Measurements from ENCODE around the gene PRTFDC1.
"Not testable (repeated sequence)": the region's sequence is repeated elsewhere in the genome, so short reads cannot be mapped to it uniquely, and the experiment has no call there.

Gene PRTFDC1

DNA sequence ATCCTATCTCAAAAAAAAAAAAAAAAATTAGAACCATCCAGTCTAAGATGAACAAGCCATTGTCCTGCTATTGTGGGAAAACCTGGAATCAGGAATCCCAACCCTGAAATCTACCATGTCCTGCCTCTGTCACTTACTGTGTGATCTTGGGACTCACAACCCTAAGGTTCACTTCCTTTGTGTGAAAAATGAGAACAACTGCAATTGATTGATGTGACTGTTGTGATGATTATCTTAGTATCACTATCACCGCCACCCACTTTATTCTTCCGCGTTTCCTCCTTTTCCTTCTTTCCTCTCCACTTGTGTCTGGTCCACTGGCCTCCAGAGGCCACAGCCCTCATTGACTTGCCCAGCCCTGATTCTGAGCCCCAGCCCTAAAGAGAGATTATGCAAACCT lies 12.6 kb upstream of the PRTFDC1 start:
- no peak for DNase-seq (ENCODE audit: low read depth, low spot score)

DNA sequence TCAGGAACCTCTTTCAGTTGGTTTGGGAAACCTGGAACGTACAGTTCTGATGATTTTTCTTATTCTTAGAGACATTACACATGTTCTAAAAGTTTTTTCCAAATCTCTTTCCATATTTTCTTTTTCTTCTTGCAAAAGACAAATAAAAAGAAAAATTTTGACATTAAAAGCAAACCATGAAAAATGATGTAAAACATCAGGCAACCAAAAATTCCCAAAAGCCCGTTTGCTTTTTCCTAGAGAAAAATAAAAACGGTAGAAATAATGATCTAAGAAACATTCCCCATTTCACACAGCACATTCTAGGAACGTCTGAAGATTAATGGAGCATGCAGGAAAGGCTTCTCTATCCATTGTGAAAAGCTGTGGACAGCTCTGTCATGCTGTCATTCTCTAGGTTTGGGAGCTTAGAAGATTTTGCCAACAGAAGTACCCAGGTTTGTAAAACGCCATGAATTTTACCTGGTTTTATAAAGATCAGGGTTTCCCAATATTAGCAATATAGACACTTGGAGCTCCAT lies 11.2 kb upstream of the PRTFDC1 start:
- no peak for DNase-seq (ENCODE audit: low read depth, low spot score)

DNA sequence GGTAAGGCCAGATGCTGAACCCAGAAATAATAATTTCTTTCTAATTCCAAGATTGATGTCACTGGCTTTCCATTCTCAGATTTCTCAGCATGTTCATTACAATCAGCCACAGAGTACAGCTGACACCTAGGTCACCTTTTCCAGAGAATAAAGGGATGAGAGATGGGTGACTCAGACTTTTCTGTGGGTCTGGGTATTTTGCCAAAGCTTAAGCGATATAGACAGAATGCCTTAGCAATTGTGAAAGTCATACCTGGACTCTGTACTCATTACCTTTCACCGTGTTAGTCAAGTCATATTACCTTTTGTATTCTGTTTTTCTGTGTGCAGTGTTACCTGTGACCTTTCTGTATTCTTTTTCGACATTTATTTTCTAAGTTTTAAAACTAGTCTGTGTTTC lies 10.6 kb upstream of the PRTFDC1 start:
- DNase-seq (ENCODE audit: low read depth, low spot score): no peak

DNA sequence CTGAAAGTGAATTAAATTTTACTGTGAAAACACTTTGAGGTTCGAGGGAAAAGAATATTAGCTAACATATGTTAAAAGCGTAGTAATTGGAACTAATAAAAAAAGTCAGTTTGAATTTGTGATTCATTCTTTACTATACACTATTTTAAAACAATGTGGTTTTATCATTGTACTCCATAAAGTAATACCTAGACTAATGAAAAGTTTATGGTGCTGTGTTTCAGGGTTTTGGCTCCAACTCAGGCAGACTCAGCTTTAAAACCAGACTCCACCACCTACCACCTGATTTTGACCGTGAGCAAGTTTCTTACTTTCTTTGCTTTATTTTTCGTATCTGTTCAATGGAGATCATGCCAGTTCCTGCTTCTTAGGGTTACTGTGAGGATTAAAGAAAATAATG lies 9.2 kb upstream of the PRTFDC1 start:
- DNase-seq (ENCODE audit: low read depth, low spot score): no peak

DNA sequence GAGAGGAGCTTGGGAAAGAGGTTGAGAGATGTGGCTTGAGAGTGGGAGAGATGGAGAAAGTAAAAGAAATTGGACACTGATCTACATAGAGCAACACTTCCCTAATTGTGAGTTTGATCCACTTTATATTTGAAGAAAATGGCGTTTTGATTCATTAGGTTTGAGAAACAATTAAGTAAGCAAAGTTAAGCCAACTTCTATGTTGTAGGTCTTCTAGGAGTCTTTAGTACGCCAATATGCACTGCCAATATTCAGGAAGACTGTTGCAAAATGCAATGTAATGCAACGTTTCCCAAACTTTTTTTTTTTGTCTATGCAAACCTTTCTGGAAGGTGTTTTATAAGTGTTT lies 7.0 kb upstream of the PRTFDC1 start:
- DNase-seq (ENCODE audit: low read depth, low spot score): no peak

DNA sequence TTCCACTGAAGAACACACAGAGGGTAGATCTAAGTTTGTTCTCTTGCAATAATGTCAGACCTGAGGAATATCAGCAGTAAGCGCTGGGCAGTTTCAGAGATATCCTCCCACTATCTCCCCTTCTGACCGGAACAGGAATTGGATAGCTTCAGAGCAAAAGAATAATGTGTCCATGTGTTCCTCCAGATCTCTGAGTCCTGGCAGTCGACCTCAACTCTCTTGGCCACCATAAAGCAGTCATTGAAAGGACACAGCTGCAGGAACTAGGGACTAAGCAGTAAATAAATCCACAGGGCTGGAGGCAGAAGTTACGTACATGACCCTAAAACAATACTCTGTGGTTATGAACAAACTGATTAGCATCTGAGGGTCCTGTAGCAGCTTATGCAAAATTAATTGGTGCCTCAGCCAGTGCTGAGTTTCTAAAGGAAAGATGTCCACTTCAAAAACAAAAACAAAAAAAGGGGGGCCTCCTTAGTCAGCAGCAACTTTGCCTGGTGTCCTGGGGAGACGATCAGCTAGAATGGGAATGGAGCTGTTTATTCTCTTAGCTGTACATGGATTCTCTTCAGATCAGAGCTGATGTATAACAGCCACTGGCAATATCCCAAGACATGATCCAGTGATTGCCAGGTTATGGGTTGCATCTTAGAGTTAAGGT lies 6.4 kb upstream of the PRTFDC1 start:
- DNase-seq (ENCODE audit: low read depth, low spot score): no peak

DNA sequence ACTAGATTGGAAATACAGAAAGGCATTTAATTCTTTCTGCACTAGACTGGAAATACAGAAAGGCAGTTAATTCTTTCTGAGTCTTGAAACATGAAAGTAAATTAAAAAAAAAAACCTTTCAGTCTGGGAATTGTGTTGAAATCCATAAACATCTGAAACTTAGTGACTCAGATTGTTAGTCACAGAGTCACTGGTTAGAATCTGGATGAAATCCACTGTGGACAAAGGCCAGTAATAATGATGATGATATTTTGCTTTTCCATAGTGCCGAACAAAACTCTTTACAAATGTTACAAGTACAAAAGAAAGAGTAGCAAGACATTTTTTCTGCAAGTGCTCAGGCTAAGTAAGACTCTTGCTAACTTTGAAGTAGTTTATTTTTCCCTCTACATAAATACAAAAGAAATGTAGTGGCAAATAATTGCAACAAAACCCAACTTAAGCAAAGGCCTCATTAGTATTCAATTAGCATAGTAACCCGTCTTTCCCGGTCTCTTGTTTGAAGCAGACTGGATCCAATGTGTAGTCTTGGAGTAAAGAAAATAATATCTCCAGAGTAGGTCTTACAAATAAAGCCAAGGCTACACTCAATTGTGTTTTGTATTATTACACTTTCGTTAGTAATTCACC lies 5.8 kb upstream of the PRTFDC1 start:
- no peak for DNase-seq (ENCODE audit: low read depth, low spot score)

DNA sequence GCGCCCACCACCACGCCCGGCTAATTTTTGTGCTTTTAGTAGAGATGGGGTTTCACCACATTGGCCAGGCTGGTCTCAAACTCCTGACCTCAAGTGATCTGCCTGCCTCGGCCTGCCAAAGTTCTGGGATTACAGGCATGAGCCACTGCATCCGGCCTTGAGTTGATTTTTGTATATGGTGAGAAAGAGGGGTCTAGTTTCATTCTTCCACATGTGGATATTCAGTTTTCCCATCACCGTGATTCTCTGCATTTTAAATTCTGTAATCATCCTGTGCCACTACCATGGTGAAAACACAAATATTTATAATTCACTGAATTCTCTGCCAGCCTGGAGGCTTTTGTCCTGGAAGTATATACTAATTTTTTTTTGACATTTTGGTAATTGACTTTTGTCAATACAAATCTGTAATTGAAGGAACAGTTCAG lies 5.2 kb upstream of the PRTFDC1 start:
- not testable (repeated sequence) for DNase-seq (ENCODE audit: low read depth, low spot score)

DNA sequence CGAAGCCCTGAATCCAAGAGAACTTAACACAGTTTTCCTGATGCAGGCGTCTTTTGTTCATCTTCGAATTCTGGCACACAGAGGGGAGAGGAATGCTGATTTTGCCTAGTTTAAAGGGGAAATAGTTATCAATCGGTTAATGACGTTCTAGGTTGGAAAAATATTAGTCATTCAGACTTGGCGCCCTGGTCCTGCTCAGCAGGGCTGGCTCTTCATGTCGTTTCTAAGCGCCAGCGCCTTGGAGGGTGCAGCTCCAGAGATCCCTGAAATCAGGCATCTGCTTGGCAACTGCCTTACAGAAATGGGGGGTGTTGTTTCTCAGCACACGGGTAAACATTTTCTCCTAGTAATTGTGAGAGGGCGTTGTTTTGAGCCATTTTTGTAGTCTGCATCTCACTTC lies 1.3 kb upstream of the PRTFDC1 start:
- no peak for DNase-seq (ENCODE audit: low read depth, low spot score)

DNA sequence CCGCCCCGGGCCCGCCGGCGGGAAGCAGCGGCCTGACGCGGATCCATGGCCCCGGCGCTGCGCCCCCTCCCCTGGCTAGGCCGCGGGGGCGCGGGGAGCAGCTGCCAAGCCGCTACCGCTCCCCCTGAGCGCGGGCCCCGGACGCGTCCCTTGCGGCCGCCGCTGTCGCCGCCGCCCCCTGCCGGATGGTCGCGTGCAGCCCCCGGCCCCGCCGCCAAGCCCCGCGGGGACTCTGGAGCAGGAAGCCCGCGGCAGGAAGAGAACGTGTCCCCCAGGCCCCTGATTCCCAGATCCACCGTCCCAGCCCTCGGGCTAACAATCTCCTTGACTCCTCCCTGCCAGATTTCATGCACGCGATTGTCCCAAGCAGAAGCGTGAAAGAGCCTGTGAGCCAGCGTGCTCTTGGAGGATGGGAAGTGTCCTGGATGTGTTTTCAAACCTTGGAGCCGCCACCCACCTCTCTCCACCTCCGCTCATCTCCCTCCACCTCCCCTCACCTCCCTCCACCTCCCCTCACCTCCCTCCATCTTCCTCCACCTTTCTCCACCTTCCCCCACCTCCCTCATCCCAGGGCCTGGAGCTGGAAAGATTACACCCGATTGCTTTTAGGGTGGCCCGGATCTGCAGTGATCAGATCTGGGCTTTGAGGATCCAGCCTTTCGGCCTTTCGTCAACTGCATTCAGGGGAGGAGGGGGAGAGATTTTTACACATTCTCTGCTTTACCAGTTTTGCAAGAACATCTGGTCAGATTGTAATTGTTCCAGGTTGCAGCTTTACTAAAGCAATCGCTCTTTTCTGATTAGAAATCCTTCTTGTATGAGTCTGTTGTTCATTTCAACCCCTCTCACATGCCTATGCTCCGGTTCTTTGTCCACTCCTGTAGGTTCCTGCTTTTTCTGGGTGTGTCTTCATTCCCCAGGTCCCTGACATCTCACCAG lies 570 bp upstream of the PRTFDC1 start:
- DNase-seq (ENCODE audit: low read depth, low spot score): peak; percentile 59

DNA sequence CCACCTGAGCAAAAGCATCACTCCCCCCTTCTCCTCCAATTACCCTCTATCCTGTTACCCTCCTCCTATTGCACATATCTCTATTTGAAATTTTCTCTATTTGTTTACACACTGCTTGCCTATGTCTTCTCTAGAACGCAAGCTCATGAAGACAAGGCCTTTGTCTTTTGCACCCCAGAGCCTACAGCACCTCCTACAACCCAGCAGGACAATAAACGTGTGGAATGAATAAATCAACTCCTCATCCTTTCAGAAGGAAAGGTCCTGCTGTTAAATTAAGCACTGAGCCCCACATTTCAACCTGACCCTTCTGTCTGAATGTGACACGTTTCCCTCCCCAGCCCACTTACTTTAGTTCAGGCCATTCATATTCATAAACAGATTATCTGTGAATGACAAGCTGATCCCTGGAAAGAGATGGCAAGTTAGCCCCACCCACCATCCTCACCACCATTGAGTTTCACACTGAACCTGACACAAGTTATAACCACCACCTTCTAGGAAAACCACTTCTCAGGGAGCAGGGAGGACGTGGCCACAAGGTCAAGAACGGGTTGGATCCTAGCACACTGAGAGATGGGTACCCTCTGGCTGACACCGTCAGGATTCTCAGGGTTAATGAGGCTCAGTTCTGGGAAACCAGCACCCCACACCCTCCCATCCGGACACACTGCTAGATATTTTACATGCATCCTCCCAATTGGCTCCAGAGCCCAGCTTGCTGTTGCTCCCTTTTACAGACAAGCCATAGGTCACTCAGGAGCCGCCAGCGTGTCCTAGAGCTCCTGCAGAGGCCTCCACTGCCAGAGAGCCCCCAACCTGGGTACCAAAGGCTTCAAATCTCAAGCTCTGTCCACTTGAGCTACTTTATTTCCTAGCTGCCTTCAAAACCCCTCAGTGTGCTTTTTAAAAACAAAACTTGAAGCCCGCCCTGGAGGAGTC lies 934 bp downstream of the PRTFDC1 start:
- peak; percentile 69 for DNase-seq (ENCODE audit: low read depth, low spot score)

DNA sequence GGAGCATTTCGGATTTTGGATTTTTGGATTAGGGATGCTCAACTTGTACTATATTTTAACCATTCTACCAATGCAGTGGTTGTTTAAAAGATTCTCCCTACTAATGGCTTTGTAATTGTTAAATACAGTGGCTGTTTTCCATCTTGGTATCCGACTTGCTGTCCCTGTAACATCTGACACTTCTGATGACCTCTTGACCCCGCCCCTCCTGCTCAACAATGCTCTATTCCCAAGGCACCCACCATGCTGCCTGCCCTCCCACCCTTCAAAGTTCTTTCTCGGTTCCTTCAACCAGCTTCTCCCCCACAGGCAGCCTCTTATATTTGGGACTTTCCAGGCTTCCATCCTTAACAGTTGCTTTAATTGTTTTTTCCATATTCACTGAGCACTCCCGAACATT lies 2.0 kb downstream of the PRTFDC1 start:
- DNase-seq (ENCODE audit: low read depth, low spot score): no peak

DNA sequence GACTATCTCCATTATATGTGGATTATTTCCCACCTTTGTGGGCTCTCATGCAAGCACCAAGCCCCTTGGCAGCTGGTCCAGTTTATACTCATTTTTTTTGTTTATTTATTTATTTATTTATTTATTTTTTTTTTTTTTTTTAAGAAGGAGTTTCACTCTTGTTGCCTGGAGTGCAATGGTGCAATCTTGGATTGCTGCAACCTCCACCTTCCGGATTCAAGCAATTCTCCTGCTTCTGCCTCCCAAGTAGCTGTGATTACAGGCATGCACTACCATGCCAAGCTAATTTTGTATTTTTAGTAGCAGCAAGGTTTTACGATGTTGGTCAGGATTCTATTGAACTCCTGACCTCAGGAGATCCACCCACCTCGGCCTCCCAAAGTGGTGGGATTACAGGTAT lies 2.8 kb downstream of the PRTFDC1 start:
- no peak for DNase-seq (ENCODE audit: low read depth, low spot score)

DNA sequence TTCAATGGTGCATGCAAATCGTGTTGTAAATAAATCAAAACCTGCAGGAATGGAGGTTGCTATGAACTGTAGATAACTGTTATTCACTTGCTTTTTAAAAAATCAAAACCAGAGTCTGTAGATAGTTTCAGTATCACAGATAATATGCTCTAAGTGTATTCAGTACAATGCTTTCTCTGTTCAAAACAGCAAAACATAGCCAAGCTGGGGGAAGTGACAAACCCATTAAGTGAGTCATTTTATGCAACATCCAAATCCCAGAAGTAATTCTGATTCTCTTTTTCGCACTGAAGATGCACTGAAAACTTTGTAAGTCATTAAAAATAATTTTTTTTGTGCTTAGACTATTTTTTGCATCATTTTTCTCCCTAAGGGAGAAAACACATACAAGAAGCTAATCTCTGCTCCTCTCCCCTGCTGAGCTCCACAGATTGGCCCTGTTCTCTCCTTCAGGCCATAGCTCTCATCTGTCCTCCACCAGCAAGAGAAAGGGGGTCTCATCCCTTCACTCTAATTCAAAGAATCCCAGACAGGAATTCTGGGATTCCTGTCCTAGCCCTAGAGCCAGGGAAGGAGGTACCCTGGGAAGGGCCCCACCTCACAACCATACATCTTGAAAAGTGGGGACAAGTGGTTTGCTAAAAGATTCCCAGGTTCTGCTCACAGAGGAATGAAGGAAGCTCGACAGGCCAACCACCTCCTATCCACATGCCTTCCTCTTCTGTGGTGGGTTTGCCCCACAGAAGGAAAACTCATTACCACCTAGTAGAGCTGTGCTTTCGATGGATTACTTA lies 4.9 kb downstream of the PRTFDC1 start:
- no peak for DNase-seq (ENCODE audit: low read depth, low spot score)

DNA sequence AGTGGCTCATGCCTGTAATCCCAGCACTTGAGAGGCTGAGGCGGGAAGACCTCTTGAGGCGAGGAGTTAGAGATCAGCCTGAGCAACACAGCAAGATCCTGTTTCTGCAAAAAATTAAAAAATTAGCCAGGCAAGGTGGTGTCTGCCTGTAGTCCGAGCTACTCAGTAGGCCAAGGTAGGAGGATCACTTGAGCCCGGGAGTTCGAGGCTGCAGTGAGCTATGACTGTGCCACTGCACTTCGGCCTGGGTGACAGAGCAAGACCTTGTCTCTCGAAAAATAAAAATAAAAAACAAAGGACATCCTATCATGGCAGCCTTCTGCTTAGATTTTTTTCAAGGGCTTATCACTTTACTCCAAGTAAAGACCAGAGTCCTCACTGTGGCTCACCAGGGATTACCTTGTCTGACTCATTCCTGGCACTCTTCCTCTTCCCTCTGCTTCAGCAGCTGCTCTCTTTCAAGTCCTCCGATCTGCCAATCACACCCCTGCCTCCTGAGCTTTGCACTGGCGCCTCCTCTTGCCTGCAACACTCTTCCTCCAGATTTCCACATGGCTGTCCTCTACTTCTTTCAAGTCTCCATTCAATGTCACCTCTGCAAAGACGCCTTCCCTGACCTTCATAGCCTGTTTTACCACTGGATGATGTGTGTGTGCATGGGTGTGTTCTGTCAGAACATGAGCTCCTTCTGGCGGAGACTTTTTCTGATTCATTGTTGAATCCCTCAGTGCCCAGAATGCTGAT lies 7.7 kb downstream of the PRTFDC1 start:
- no peak for DNase-seq (ENCODE audit: low read depth, low spot score)

DNA sequence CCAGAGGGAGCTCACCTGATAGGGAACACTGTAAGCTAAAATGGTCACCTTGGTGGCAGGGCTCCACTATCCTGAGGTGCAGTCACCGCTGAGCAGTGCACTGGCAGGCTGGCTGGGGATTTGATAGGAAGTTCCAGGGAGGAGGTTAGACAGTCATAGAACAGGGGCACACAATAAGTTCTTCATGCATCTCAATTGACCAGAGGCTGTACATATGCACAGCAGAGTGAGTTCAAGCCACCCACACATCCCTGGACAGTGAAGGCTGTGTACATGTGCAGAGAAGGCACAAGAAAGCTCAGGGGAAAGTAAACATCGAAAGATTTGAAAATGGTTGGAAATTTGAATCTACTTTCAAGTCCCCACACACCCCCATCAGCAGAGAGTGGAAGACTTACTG lies 13.9 kb downstream of the PRTFDC1 start:
- no peak for DNase-seq (ENCODE audit: low read depth, low spot score)

DNA sequence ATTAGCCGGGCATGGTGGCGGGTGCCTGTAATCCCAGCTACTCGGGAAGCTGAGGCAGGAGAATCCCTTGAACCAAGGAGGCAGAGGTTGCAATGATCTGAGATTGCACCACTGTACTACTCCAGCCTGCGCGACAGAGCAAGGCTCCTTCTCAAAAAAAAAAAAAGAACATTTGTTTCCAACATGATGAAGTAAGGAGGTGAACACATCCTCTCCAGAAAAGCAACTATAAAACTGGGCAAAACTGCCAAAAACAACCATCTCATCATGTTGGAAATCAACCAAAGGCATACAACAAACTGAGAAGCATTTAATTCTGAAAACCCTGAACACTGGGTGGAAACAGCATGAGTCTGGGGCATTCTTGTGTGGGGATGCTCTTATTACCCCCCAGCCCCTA lies 14.3 kb downstream of the PRTFDC1 start:
- DNase-seq (ENCODE audit: low read depth, low spot score): no peak

DNA sequence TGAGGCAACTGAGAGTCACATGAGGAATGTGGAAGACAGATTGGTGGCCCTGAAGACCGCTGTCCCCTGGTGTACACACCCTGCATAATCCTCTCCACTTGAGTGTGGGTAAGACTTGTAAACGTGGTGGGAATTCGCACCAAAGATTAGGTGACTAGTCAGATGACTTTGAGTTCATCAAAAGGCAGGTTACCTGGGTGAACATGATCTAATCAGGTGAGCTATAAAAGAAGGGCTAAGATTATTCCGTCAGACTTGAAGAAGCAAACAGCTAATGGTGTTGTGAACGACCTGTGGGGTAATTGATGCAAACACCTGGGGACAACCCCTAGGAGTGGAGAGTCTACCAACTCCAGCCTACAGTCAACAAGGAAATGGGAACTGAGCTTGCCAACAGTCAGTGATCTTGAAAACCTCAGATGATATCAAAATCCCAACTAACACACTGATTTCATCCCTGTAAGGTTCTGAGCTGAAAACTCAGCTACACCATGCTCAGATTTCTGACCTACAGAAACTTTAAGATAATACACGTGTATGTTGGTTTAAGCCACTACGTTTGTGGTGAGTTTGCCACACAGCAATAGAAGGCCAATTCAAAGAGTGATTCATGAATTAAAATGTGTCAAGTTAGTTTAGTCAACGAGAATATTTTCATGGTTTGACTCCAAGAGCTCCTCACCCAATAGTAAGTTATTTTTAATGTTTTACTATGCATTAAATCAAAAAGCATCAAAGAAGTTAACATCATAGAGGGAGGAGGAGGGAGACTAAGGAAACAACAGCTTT lies 16.7 kb downstream of the PRTFDC1 start:
- no peak for DNase-seq (ENCODE audit: low read depth, low spot score)

DNA sequence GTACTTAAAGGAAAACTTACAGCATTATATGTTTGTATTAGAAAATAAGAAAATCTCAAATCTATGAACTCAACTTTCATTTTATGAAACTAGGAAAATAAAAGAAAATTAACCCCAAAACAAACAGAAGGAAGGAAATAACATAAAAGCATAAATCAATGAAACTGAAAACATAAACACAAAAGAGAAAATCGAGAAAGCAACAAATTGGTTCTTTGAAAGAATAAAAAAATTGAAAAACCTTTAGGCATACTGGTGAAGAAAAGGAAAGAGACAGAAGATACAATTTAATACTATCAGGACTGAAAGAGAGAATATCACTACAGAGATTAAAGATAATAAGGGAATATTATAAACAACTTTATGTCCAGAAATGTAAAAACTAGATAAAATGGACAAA lies 21.2 kb downstream of the PRTFDC1 start:
- no peak for DNase-seq (ENCODE audit: low read depth, low spot score)
